HL-60 (cell line): ENCODE measurements around the gene PPP2R5D.

Experiments used
- CTCF ChIP-seq: IDR thresholded peaks from one replicate; pipeline ENCODE4 v1.5.1; 2011; ENCODE audit warnings: low read length, control low read depth, inconsistent platforms; ENCODE audit not compliant: insufficient read depth
- GABPA ChIP-seq: IDR thresholded peaks from 2 replicates; pipeline ENCODE4 v1.6.1; 2012; ENCODE audit warnings: low read depth
- POLR2AphosphoS5 ChIP-seq: IDR thresholded peaks from 2 replicates; pipeline ENCODE4 v1.6.1; 2012; ENCODE audit warnings: low read depth

GRCh38 chr6:43058531-43058930 is 74.2 kb downstream of the PPP2R5D start:
- TF ChIP-seq CTCF (no peak), GABPA (no peak), POLR2AphosphoS5 (no peak)
